Muscle layer of colon (tissue), 2 donors: ENCODE measurements around the gene CAPS2.

Experiments
- H3K27ac ChIP-seq: one replicate; pipeline ENCODE4 v1.7.0; 2013; ENCODE audit warnings: low read depth, mild to moderate bottlenecking, low read length, moderate library complexity
- H3K27me3 ChIP-seq, 2 donors: one replicate each; pipeline ENCODE4 v1.7.0; 2013; ENCODE audit warnings: low read length in 2 of 2, mild to moderate bottlenecking in 2 of 2; ENCODE audit not compliant: insufficient read depth in 2 of 2, control insufficient read depth in 1 of 2
- H3K36me3 ChIP-seq: one replicate; pipeline ENCODE4 v1.7.0; 2013; ENCODE audit warnings: mild to moderate bottlenecking, low read length; ENCODE audit not compliant: insufficient read depth
- H3K4me1 ChIP-seq: one replicate; pipeline ENCODE4 v1.7.0; 2013; ENCODE audit warnings: mild to moderate bottlenecking, low read length; ENCODE audit not compliant: insufficient read depth
- H3K4me3 ChIP-seq, 2 donors: one replicate each; pipeline ENCODE4 v1.7.0; 2013; ENCODE audit warnings: low read length in 2 of 2, low read depth in 1 of 2, mild to moderate bottlenecking in 1 of 2, moderate library complexity in 1 of 2
- H3K9ac ChIP-seq: one replicate; pipeline ENCODE4 v1.7.0; 2013; ENCODE audit warnings: low read length
- H3K9me3 ChIP-seq: one replicate; pipeline ENCODE4 v1.7.0; 2013; ENCODE audit warnings: mild to moderate bottlenecking, low read length
- donor health status: abdominal sarcoma.
- donor health status: Adenocarcinoma of cecum.

CAPS2 gene

GRCh38 chr12:75302781-75303180 lies 27.3 kb downstream of the CAPS2 start:
- Histone ChIP-seq H3K27ac (no peak overlapping the region), H3K36me3 (peaks cover 4% of the 10 kb centered on the region), H3K9me3 (no peaks in the 10 kb centered on the region), H3K4me3 (no peak overlapping the region), H3K4me1 (no peaks in the 10 kb centered on the region), H3K27me3 (no peaks in the 10 kb centered on the region), H3K9ac (no peak overlapping the region)

GRCh38 chr12:75302225-75302624 lies 27.9 kb downstream of the CAPS2 start:
- no peak overlapping the region for H3K27ac ChIP-seq
- H3K4me1 ChIP-seq: no peaks in the 10 kb centered on the region
- H3K9ac ChIP-seq: no peak overlapping the region
- no peaks in the 10 kb centered on the region for H3K27me3 ChIP-seq
- no peak overlapping the region for H3K4me3 ChIP-seq
- no peaks in the 10 kb centered on the region for H3K9me3 ChIP-seq
- peaks cover 4% of the 10 kb centered on the region for H3K36me3 ChIP-seq

GRCh38 chr12:75294797-75295196 lies 35.3 kb downstream of the CAPS2 start:
- no peaks in the 10 kb centered on the region for H3K9me3 ChIP-seq
- H3K27me3 ChIP-seq: no peaks in the 10 kb centered on the region
- H3K9ac ChIP-seq: no peak overlapping the region
- H3K36me3 ChIP-seq: no peaks in the 10 kb centered on the region
- H3K4me3 ChIP-seq: no peak overlapping the region
- H3K4me1 ChIP-seq: no peaks in the 10 kb centered on the region
- H3K27ac ChIP-seq: no peak overlapping the region

GRCh38 chr12:75294336-75294735 lies 35.8 kb downstream of the CAPS2 start:
- Histone ChIP-seq H3K9ac (no peak overlapping the region), H3K36me3 (no peaks in the 10 kb centered on the region), H3K9me3 (no peaks in the 10 kb centered on the region), H3K4me3 (no peak overlapping the region), H3K27ac (no peak overlapping the region), H3K27me3 (no peaks in the 10 kb centered on the region), H3K4me1 (no peaks in the 10 kb centered on the region)

- no peak overlapping the region for H3K27ac ChIP-seq
- no peaks in the 10 kb centered on the region for H3K27me3 ChIP-seq
- no peaks in the 10 kb centered on the region for H3K36me3 ChIP-seq
- H3K9ac ChIP-seq: no peak overlapping the region
- H3K4me1 ChIP-seq: no peaks in the 10 kb centered on the region
- no peaks in the 10 kb centered on the region for H3K9me3 ChIP-seq
- no peak overlapping the region for H3K4me3 ChIP-seq
Measured at GRCh38 chr12:75291014-75291413, 39.1 kb downstream of the CAPS2 start.

- Histone ChIP-seq H3K9me3 (no peaks in the 10 kb centered on the region), H3K9ac (no peak overlapping the region), H3K36me3 (no peaks in the 10 kb centered on the region), H3K27me3 (no peaks in the 10 kb centered on the region), H3K4me3 (no peak overlapping the region), H3K27ac (no peak overlapping the region), H3K4me1 (no peaks in the 10 kb centered on the region)
Measured at GRCh38 chr12:75289753-75290152, 40.4 kb downstream of the CAPS2 start.

- no peaks in the 10 kb centered on the region for H3K27me3 ChIP-seq
- H3K27ac ChIP-seq: no peak overlapping the region
- no peaks in the 10 kb centered on the region for H3K9me3 ChIP-seq
- no peaks in the 10 kb centered on the region for H3K4me1 ChIP-seq
- H3K36me3 ChIP-seq: no peaks in the 10 kb centered on the region
- H3K4me3 ChIP-seq: no peak overlapping the region
- H3K9ac ChIP-seq: no peak overlapping the region
Measured at GRCh38 chr12:75288860-75289259, 41.3 kb downstream of the CAPS2 start.

- Histone ChIP-seq H3K4me1 (no peaks in the 10 kb centered on the region), H3K36me3 (no peaks in the 10 kb centered on the region), H3K9me3 (no peaks in the 10 kb centered on the region), H3K27me3 (no peaks in the 10 kb centered on the region), H3K9ac (no peak overlapping the region), H3K4me3 (no peak overlapping the region), H3K27ac (no peak overlapping the region)
Measured at GRCh38 chr12:75275702-75276101, 54.4 kb downstream of the CAPS2 start.

GRCh38 chr12:75271576-75271975 lies 58.5 kb downstream of the CAPS2 start:
- no peak overlapping the region for H3K27ac ChIP-seq
- H3K36me3 ChIP-seq: no peaks in the 10 kb centered on the region
- no peak overlapping the region for H3K4me3 ChIP-seq
- H3K27me3 ChIP-seq: no peaks in the 10 kb centered on the region
- no peak overlapping the region for H3K9ac ChIP-seq
- H3K4me1 ChIP-seq: no peaks in the 10 kb centered on the region
- no peaks in the 10 kb centered on the region for H3K9me3 ChIP-seq

GRCh38 chr12:75270157-75270556 lies 60.0 kb downstream of the CAPS2 start:
- no peak overlapping the region for H3K27ac ChIP-seq
- no peaks in the 10 kb centered on the region for H3K36me3 ChIP-seq
- H3K9ac ChIP-seq: no peak overlapping the region
- H3K9me3 ChIP-seq: no peaks in the 10 kb centered on the region
- no peaks in the 10 kb centered on the region for H3K27me3 ChIP-seq
- H3K4me1 ChIP-seq: no peaks in the 10 kb centered on the region
- H3K4me3 ChIP-seq: no peak overlapping the region

- Histone ChIP-seq H3K27me3 (no peaks in the 10 kb centered on the region), H3K9ac (no peak overlapping the region), H3K36me3 (no peaks in the 10 kb centered on the region), H3K9me3 (no peaks in the 10 kb centered on the region), H3K27ac (no peak overlapping the region), H3K4me1 (no peaks in the 10 kb centered on the region), H3K4me3 (no peak overlapping the region)
Measured at GRCh38 chr12:75269209-75269608, 60.9 kb downstream of the CAPS2 start.

GRCh38 chr12:75260316-75260715 lies 69.8 kb downstream of the CAPS2 start:
- Histone ChIP-seq H3K36me3 (no peaks in the 10 kb centered on the region), H3K9me3 (no peaks in the 10 kb centered on the region), H3K27me3 (no peaks in the 10 kb centered on the region), H3K9ac (no peak overlapping the region), H3K4me1 (no peaks in the 10 kb centered on the region), H3K4me3 (no peak overlapping the region), H3K27ac (no peak overlapping the region)
